ENCODE results near the gene ACKR3.

GRCh38 chr2:236617796-236618195, 48.2 kb downstream of the ACKR3 start:
- TF ChIP-seq CTCF (IDR thresholded peaks at IDR 0.05): no peak
- TF ChIP-seq POLR2A (IDR thresholded peaks at IDR 0.05): no peak
